Suppressor macrophage treated with lipopolysaccharide for 4 hours (primary cell): Measurements from ENCODE around the gene TUBGCP2.
A peak's percentile ranks its signal among the peaks of the same experiment; 100 is the strongest.
"Not testable (repeated sequence)": the region's sequence is repeated elsewhere in the genome, so short reads cannot be mapped to it uniquely, and the experiment has no call there.

Experiments
- DNase-seq: peaks from one replicate; pipeline ENCODE4 v3.0.0-alpha.2; 2020

TUBGCP2 gene

DNA sequence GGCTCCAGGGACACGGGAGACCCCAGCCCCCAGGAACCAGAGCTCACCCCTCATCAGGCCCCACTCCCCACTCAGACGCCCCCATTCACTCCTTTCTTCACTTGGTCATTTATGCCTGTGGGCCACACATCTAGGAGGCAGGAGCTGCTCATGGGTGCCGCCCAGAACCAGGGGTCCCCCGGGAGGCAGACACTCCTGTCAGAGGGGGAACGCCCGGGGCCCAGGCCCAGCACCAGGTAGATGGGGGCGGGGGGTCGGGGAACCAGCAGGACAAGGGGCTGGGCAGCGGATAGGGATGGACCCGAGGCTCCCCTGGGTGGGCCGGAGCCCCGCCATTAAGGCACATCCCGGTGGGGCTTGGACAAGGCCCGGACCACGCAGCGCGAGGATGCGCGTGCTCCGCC is 16.2 kb upstream of the TUBGCP2 start:
- DNase-seq = no peak

DNA sequence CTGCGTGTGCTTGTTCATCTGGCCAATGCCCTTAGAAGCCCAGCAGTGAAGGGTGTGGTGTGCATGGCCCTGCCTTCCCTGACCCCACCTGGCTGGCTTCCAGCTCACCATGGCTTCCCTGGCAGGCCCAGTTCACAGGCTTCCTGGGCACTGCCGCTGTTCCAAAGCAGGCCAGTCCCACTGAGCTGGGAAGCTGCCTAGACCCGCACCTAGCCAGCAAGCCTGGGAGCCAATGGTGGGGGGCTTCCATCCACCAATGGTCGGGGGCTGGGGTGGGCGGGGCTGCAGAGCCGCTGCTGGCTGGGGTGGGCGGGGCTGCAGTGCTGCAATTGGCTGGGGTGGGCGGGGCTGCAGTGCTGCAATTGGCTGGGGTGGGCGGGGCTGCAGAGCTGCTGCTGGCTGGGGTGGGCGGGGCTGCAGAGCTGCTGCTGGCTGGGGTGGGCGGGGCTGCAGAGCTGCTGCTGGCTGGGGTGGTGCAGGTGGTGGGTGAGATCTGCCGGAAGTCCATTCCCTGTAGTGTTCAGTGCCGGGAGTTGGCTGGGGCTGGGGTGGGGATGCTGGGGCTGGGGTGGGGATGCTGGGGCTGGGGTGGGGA is 15.6 kb upstream of the TUBGCP2 start:
- DNase-seq = peak; percentile 9

DNA sequence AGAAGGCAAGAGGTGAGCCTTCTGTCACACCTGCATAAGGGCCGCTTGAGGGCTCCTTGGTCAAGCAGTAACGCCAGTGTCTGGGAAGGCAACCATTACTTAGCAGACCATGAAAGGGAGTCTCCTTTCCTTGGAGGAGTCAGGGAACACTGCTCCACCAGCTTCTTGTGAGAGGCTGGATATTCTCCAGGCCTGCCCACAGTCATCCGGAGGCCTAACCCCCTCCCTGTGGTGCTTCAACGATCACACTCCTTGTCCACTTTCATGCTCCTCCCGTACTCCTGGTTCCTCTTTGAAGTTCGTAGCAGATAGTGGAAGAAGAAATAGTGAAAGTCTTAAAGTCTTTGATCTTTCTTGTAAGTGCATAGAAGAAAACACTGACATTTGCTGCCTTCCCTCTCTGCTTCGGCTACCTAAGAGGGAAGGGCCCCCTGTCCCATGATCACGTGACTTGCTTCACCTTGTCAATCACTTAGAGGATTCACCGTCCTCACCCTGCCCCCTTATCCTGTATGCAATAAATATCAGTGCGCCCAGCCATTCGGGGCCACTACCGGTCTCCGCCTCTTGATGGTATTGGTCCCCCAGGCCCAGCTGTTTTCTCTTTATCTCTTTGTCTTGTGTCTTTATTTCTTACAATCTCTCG is 13.5 kb upstream of the TUBGCP2 start:
- not testable (repeated sequence) for DNase-seq

DNA sequence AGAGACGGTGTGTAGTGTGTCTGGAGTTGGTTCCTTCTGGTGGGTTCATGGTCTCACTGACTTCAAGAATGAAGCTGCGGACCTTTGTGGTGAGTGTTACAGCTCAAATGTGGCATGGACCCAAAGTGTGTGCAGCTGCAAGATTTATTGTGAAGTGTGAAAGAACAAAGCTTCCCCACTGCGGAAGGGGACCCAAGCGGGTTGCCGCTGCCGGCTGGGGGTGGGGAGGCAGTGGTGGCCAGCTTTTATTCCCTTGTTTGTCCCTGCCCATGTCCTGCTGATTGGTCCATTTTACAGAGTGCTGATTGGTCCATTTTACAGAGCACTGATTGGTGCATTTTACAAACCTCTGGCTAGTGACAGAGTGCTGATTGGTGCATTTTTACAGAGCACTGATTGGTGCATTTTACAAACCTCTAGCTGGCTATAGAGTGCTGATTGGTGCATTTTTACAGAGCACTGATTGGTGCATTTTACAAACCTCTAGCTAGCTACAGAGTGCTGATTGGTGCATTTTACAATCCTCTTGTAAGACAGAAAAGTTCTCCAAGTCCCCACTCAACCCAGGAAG is 12.3 kb upstream of the TUBGCP2 start:
- not testable (repeated sequence) for DNase-seq

DNA sequence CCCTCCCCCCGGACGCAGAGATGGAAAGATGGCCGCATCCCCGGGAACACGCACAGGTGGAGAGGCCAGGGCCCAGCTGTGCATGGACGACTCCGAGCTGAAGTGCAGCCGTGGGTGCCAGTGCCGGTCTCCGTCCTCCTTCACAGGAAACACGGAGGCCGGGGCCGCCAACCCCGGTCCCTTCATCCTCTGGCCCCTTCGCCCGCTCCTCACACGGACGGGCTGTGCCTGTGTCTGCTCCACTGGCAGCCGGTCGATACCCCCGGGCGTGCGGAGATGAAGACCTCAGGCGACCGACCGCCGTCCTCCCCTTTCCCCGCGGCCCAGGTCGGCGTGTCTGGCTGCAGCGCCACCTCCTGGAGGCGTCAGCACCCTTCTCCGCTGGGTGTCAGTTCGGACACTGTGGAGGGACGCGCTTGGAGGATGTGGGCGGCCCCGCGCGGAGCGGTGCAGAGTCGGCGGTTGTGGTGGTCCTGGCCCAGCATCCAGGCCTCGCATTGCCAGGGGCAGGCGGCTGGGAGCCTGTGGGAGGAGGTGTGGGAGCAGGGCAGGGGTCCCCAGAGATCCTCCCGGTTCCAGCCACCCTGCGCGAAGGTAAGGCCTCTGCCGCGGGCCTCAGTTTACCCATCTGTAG is 9.9 kb upstream of the TUBGCP2 start:
- peak; percentile 80 for DNase-seq

DNA sequence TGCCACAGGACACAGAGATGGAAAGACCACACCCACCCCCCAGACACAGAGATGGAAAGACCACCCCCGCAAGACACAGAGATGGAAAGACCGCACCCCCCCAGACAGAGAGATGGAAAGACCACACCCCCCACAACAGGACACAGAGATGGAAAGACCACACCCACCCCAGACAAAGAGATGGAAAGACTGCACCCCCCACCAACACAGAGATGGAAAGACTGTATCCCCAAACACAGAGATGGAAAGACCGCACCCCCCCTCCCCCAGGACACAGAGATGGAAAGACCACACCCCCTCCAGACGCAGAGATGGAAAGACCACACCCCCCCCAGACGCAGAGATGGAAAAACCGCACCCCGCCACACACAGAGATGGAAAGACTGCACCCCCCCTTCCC is 8.1 kb upstream of the TUBGCP2 start:
- DNase-seq = no peak

DNA sequence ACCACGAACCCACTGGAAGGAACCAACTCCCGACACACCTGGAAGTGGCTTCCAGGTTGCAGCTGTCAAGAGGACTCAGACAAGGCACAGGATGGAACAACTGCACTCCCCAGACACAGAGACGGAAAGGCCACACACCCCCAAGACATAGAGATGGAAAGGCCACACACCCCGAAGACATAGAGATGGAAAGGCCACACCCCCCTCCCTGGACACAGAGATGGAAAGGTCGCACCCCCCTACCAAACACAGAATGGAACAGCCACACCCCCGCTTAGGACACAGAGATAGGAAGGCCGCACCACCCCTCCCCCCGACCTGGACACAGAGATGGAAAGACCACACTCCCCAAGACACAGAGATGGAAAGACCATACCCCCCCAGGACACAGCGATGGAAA is 7.6 kb upstream of the TUBGCP2 start:
- DNase-seq = no peak

DNA sequence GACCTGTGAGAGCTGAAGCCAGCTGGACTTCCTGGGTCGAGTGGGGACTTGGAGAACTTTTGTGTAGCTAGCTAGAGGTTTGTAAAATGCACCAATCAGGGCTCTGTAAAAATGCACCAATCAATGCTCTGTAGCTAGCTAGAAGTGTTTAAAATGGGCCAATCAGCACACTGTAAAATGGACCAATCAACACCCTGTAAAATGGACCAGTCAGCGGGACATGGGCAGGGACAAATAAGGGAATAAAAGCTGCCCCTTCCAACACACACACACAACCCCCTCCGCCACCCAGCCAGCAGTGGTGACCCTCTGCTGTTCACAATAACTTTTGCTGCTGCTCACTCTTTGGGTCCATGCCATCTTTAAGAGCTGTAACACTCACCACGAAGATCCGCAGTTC is 7.2 kb upstream of the TUBGCP2 start:
- no peak for DNase-seq

DNA sequence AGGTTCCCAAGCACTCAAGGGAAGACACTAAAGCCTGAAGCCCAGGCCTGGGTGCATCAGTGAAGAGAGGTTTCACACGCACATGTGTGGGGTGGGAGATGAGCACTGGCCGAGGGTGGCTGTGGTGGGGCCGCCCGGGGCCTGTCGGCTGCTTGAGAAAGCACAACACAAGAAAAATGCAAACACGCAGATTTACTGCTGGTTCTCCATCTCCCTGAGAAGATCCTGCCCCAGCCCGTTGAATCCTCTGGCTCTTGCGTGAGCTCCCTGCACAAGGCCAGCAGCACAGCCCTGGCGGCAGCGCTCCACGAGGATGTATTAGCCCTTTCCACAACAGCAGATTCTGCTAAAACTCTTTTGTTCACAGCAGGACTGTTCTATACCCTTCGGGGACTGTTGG is 6.2 kb upstream of the TUBGCP2 start:
- no peak for DNase-seq

DNA sequence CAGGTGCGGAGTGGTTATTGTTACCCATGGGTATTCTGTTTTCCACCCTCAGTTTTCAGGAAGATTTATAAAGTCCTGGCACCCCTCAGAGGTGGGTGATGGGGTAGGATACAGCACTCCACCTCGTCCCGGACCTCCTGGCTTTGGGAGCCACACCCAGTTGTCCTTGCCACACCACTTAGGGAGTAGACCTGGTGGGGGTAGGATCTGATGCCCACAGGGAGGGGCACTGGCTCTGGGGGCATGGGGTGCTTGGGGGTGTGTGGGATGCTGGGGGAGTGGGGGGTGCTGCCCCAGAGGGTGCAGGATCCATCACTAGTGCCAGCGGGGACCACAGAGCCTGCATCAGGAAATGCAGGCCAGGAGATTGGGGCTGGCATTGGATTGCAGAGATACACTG is 4.5 kb upstream of the TUBGCP2 start:
- DNase-seq = no peak

DNA sequence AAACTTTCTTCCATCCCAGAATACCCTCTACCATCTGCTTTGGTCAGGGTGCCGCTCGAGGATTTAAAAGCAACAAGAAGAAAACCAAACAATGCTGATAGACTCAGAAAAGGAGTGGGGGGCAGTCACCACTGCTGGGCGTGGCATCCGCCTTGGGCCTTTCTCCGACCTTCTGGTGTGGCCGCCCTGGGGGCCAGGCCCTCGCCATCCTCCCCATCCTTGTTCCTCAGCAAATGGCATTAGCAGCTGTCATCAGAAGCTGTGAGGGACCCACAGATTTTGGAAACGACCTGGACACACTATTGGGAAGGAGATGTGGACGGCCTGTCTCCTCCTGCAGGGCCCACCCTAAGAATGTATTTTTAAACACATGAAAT is 4.1 kb upstream of the TUBGCP2 start:
- DNase-seq = no peak

DNA sequence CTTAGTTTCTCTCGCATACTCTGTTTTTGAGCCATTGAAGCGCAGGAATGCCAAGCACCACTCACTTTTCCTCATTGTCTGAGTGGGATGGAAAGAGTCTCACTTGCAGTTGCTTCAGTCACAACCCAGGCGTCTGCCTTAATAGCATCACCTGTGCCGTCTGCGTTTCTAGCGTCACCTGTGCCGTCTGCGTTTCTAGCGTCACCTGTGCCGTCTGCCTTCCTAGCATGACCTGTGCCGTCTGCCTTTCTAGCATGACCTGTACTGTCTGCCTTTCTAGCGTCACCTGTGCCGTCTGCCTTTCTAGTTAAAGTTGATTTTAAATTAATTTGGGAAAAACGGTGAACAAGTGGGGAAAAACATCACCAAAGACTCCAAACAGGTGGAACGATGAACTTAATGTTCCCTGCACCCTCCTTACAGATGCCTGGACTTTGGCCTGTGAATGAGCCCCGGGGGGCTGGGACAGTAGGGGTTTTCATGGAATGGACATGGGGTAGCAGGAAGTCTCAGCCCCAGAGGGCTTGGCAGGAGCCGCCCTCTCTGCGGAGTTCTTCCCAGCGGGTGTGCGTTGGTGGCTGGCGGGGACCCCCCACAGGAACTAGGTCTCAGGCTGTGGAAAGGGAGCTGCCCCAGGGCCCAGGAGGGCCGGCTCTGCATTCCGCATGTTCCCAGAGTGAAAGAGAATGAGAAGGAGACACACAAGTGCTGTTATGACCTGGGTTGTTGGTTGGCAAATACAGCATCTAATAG is 3.5 kb upstream of the TUBGCP2 start:
- no peak for DNase-seq

DNA sequence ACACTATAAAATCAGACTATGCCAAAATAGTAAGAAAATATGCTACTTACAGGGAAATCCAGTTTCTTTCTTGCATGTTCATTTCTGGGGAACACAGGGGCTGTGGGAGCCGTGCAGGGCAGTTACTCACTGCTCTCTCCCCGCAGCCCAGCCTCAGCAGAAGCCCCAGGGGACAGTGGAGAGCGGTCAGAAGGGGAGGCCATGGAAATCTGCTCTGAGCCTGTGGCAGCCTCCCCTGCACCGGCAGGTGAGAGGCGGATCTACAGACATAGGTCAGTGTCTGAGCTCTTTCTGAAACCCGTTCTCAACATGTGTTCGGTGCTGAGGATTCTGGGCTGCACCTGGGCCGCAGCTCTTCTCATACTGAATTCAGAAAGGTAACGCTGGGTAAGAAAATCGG is 2.9 kb upstream of the TUBGCP2 start:
- DNase-seq = no peak

DNA sequence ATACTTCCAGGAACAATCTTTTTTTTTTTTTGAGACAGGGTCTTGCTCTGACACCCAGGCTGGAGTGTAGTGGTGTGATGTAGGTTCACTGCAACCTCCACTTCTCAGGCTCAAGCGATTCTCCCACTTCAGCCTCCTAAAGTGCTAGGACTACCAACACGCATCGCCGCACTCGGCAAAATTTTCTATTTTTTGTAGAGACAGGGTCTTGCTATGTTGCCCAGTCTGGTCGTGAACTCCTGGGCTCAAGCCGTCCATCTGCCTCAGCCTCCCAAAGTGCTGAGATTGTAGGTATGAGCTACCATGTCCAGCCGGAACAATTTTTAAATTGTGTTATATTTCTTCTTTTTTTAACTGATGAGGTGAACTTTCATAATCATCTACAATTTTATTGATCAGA is 2.1 kb upstream of the TUBGCP2 start:
- no peak for DNase-seq

DNA sequence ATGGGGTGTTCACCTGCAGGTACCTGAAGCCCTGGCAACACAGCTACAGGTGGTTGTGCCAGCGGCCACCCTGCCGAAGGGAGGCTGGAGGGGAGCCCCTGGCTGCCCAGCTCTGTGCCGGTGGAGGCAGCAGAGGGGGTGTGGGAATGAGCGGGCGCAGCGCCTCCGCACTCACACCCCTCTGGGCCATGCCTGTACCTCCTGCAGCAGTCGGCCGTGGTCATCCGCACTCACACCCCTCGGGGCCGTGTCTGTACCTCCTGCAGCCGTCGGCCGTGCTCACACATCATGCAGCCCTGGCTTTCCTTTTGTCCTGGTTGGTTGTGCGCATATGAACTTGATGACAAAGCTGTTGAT is 1.7 kb upstream of the TUBGCP2 start:
- no peak for DNase-seq

DNA sequence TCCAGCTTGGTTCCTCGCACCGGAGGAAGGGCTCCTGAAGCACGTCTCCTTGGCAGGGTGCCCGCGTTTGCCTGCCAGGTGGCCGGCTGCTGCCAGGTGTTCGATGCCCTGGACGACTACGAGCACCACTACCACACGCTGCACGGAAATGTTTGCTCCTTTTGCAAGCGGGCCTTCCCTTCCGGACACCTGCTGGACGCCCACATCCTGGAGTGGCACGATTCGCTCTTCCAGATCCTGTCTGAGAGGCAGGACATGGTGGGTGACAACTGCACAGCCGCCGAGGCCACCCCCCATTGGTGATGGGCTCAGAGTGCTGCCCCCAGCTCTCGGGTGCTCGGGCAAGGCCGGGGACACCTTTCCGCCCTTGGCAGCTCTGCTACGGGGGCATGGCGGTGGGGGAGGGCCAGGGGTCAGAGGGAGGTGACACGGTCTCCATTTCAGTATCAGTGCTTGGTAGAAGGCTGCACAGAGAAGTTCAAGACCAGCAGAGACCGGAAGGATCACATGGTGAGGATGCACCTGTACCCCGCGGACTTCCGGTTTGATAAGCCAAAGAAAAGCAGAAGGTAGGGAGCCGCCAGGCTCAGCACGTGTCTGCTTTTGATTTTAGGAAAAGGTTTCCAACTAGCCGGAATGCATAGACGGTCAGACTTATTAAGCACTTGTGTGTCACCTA is 1.2 kb upstream of the TUBGCP2 start:
- DNase-seq = no peak

DNA sequence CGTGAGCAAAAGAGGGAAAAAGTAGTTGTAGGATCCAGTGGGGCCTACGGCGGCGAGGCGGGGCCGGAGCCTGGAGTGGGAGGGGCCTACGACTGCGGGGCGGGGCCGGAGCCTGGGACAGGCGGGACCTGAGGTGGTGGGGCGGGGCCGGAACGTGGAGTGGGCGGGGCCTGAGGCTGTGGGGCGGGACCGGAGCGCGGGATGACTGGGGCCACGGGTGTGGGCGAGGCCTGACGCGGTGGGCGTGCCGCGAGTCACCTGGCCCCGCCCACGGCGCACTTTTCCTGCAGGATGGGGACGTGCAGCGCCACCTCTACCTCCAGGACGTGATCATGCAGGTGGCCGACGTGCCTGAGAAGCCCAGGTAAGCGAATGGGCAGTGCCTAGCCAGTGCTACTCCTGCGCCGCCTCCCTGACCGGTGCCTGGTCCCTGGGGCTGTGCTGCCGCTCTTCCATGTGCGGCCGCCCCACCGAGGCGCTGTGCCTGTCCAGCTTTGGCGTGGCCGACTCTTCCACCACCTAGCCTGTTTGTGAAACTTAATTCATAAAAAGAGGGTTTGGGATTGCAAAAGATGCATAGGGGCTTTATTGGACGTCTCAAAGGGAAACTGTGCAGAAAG is 538 bp upstream of the TUBGCP2 start:
- peak; percentile 96 for DNase-seq

DNA sequence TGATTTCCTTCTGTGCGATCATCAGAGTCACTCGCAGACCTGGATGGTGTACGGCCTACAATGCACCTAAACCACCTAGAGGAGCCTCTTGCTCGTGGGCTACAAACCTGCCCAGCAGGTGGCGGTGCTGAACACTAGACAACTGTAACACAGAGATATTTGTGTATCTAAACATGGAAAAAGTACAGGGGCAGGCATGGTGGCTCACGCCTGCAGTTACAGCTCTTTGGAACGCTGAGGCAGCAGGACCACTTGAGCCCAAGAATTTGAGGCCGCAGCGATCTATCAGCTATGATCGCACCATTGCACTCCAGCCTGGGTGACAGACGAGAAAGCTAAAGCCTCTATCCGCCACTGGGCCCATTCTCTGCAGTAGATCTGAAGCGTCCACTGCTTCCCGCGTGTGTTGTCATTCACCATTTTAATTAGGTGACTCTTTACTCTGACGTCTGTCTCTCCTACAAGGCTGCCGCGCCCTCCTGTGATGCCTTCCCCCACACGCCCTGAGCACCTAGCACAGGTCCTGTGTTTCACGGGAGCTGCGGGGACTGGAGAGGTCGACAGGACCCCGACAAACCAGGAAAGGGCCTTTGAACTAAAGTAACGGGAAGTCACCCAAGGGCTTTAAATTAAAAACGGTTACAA is 774 bp downstream of the TUBGCP2 start:
- peak; percentile 63 for DNase-seq

DNA sequence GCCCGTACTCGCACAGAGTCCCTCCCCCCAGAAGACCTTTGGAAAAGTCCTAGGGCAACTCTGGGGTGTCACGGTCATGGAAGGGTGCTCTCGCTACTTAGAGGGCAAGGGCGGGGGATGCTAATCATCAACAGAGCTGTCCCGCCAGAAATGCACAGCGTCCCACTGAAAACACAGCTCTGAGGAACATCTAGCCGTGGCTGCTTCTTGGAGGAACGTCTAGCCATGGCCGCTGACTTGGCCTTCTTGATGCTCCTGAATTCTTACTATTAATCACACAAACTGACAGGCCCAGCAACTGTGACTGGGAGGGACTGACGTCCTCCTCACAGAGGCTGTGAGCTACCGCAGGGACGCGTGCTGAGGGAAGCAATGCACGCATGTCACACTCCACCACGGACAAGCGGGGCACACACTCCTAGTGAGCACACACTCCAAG is 1.7 kb downstream of the TUBGCP2 start:
- no peak for DNase-seq

DNA sequence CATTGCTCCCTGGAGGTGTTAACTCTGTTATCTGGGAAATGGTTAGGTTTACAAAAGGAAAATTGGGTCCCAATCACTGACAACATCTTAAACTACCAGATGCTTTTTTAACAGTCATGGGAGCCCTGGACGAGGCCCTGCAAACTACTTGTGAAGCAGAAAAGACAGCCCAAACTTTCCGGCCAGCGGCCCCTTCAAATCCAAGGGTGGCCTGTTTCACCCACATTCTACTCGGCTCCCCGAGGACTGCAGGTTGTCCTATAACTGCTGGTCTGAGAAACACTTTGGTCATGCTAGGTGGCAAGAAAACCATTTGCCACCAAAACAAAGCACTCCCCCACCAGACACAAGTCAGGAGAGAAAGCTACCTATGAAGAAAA is 2.6 kb downstream of the TUBGCP2 start:
- DNase-seq = no peak

DNA sequence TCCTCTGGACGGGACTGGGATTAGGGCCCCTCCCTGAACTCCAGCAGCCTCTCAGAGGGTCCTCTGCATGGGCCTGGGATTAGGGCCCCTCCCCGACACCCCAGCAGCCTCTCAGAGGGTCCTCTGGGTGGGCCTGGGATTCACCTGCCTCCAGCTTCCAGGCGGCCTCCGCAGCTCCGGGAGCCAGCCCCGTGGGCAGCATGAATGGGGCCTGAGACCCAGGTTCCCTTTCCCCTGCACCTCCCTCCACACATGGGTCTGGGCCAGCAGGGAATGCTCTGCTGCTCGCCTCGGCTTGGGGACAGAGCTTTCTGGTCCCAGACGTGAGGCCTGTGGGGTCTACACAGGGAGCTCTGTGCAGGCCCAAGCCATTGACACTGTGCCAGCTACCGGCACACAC is 5.5 kb downstream of the TUBGCP2 start:
- no peak for DNase-seq

DNA sequence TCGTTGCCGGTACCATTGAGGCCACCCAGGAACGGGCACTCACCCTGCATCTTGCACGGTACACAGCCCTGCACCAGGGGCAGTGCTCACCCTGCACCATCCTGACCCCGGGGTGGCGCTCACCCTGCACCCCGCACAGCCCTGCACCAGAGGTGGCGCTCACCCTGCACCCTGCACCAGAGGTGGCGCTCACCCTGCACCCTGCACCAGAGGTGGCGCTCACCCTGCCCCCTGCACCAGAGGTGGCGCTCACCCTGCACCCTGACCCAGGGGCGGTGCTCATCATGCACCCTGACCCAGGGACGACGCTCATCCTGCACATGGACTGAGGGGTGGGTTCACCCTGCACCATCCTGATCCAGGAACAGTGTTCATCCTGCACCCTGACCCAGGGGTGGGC is 6.4 kb downstream of the TUBGCP2 start:
- no peak for DNase-seq
